ENCODE measurements around the gene CCDC182. TPM values are rescaled to one million over a fixed set of nuclear protein-coding genes. Genes with fewer than 3 reads are reported as not detected.

The CCDC182 gene
- total RNA-seq, 1 experiment from 2014 or later = not detected

GRCh38 chr17:57782647-57783337, 37.7 kb upstream of the CCDC182 start:
- Mint-ChIP-seq H3K4me3 (ENCODE audit: unreplicated experiment) (no peak overlapping the region), H3K9me3 (ENCODE audit: unreplicated experiment) (no peaks in the 10 kb centered on the region), H3K36me3 (ENCODE audit: insufficient read depth, unreplicated experiment) (no peaks in the 10 kb centered on the region), H3K27me3 (ENCODE audit: insufficient read depth, unreplicated experiment) (peaks cover 13% of the 10 kb centered on the region), H3K4me1 (ENCODE audit: low read depth, unreplicated experiment) (no peaks in the 10 kb centered on the region), H3K27ac (ENCODE audit: unreplicated experiment) (no peak overlapping the region)
- no peak for DNase-seq
- no TSS peak for BruUV-seq (replicated peaks)
- TF ChIP-seq CTCF (IDR thresholded peaks at IDR 0.05; ENCODE audit: insufficient read depth in 1 of 2, low read depth in 1 of 2, low read length in 1 of 2, severe bottlenecking in 1 of 2, unreplicated experiment in 1 of 2) = no peak
- Histone ChIP-seq H3K4me3 (ENCODE audit: low read depth, low read length) (no peak overlapping the region), H3K27me3 (replicated peaks; ENCODE audit: control insufficient read depth, insufficient read depth, low read length) (peaks cover 2% of the 10 kb centered on the region; the same call in 1 of the 2 replicates), H3K4me1 (no peaks in the 10 kb centered on the region), H3K36me3 (ENCODE audit: control insufficient read depth, insufficient read depth, low read length) (no peaks in the 10 kb centered on the region), H3K9me3 (no peaks in the 10 kb centered on the region)
- intact Hi-C loops (cut with micrococcal nuclease; ENCODE audit: unreplicated experiment) = no loop called here
- ChIA-PET CTCF (interaction anchor here (0.6 to 1.9 kb wide), 11 partner anchors 9 to 640 kb away, joined by 3 to 12 read pairs (median 4); no protein-coding TSS in a partner anchor), POLR2A (no interaction called here)

GRCh38 chr17:57782062-57782490, 37.0 kb upstream of the CCDC182 start:
- Mint-ChIP-seq H3K36me3 (ENCODE audit: insufficient read depth, unreplicated experiment) (no peaks in the 10 kb centered on the region), H3K9me3 (ENCODE audit: unreplicated experiment) (no peaks in the 10 kb centered on the region), H3K27me3 (ENCODE audit: insufficient read depth, unreplicated experiment) (peaks cover 9% of the 10 kb centered on the region), H3K4me3 (ENCODE audit: unreplicated experiment) (no peak overlapping the region), H3K27ac (ENCODE audit: unreplicated experiment) (no peak overlapping the region), H3K4me1 (ENCODE audit: low read depth, unreplicated experiment) (no peaks in the 10 kb centered on the region)
- Histone ChIP-seq H3K4me3 (ENCODE audit: low read depth, low read length) (no peak overlapping the region), H3K27me3 (replicated peaks; ENCODE audit: control insufficient read depth, insufficient read depth, low read length) (peaks cover 2% of the 10 kb centered on the region; the same call in 1 of the 2 replicates), H3K9me3 (no peaks in the 10 kb centered on the region), H3K36me3 (ENCODE audit: control insufficient read depth, insufficient read depth, low read length) (no peaks in the 10 kb centered on the region), H3K4me1 (no peaks in the 10 kb centered on the region)
- TF ChIP-seq CTCF (IDR thresholded peaks at IDR 0.05; ENCODE audit: insufficient read depth in 1 of 2, low read depth in 1 of 2, low read length in 1 of 2, severe bottlenecking in 1 of 2, unreplicated experiment in 1 of 2) = no peak
- DNase-seq = no peak
- intact Hi-C loops (cut with micrococcal nuclease; ENCODE audit: unreplicated experiment) = no loop called here
- ChIA-PET POLR2A (no interaction called here), CTCF (interaction anchor here (1.9 kb wide), 1 partner anchor 50 kb away, joined by 12 read pairs; no protein-coding TSS in a partner anchor)
- BruUV-seq (replicated peaks) = no TSS peak

GRCh38 chr17:57781386-57782061, 36.4 kb upstream of the CCDC182 start:
- intact Hi-C loops (cut with micrococcal nuclease; ENCODE audit: unreplicated experiment) = no loop called here
- Histone ChIP-seq H3K9me3 (no peaks in the 10 kb centered on the region), H3K4me1 (no peaks in the 10 kb centered on the region), H3K4me3 (ENCODE audit: low read depth, low read length) (no peak overlapping the region), H3K27me3 (replicated peaks; ENCODE audit: control insufficient read depth, insufficient read depth, low read length) (peaks cover 2% of the 10 kb centered on the region; the same call in 1 of the 2 replicates), H3K36me3 (ENCODE audit: control insufficient read depth, insufficient read depth, low read length) (no peaks in the 10 kb centered on the region)
- H3K4me3 Mint-ChIP-seq (ENCODE audit: unreplicated experiment) = no peak overlapping the region
- no peak for DNase-seq
- POLR2A ChIA-PET = no interaction called here
- no peaks in the 10 kb centered on the region for H3K9me3 Mint-ChIP-seq (ENCODE audit: unreplicated experiment)
- CTCF ChIA-PET = no interaction called here
- BruUV-seq (replicated peaks) = no TSS peak
- no peak for TF ChIP-seq CTCF (IDR thresholded peaks at IDR 0.05; ENCODE audit: insufficient read depth in 1 of 2, low read depth in 1 of 2, low read length in 1 of 2, severe bottlenecking in 1 of 2, unreplicated experiment in 1 of 2)
- no peaks in the 10 kb centered on the region for H3K4me1 Mint-ChIP-seq (ENCODE audit: low read depth, unreplicated experiment)
- peaks cover 3% of the 10 kb centered on the region for H3K27me3 Mint-ChIP-seq (ENCODE audit: insufficient read depth, unreplicated experiment)
- H3K36me3 Mint-ChIP-seq (ENCODE audit: insufficient read depth, unreplicated experiment) = no peaks in the 10 kb centered on the region
- H3K27ac Mint-ChIP-seq (ENCODE audit: unreplicated experiment) = no peak overlapping the region

Data from Caco-2 (cell line).